Glomerular endothelial cell (primary cell): Measurements from ENCODE around the gene SAMD10. TPM values are rescaled to one million over a fixed set of nuclear protein-coding genes. Genes with fewer than 3 reads are reported as not detected.
"Not testable (repeated sequence)": the region's sequence is repeated elsewhere in the genome, so short reads cannot be mapped to it uniquely, and the experiment has no call there.

Experiments
- DNase-seq: peaks from one replicate; pipeline ENCODE4 v3.0.0-alpha.2; 2011; ENCODE audit warnings: low read depth, low spot score; ENCODE audit errors: extremely low read depth
- total RNA-seq: library from RNA; depleted of rRNA; stranded (reverse); fragments of >200 nt; gene quantifications from 2 replicates; pipeline ENCODE4 v1.2.3, GENCODE V29; 2015

Gene SAMD10
- total RNA-seq, 1 donor from 2014 or later = 8.3 TPM

GRCh38 chr20:63969838-63970713 is 9.4 kb downstream of the SAMD10 start, which contains the start of gene ZNF512B:
TSS of gene ZNF512B (minus strand) at chr20:63969930. CDS start at chr20:63967950, 1,980 bp downstream.
- no peak for DNase-seq

- DNase-seq = no peak
Measured at GRCh38 chr20:63968928-63969760, 10.3 kb downstream of the SAMD10 start.

GRCh38 chr20:63968136-63968927 is 11.1 kb downstream of the SAMD10 start:
- DNase-seq = no peak

GRCh38 chr20:63967330-63968135 is 11.9 kb downstream of the SAMD10 start:
- no peak for DNase-seq

GRCh38 chr20:63966944-63967322 is 12.5 kb downstream of the SAMD10 start:
- no peak for DNase-seq

GRCh38 chr20:63966172-63966943 is 13.1 kb downstream of the SAMD10 start:
- DNase-seq = no peak

- DNase-seq = no peak
Measured at GRCh38 chr20:63964412-63964811, 15.0 kb downstream of the SAMD10 start.

GRCh38 chr20:63963784-63964301 is 15.6 kb downstream of the SAMD10 start:
- DNase-seq = no peak

GRCh38 chr20:63963348-63963741 is 16.1 kb downstream of the SAMD10 start:
- no peak for DNase-seq

GRCh38 chr20:63962426-63963347 is 16.8 kb downstream of the SAMD10 start:
- no peak for DNase-seq

GRCh38 chr20:63961664-63962425 is 17.6 kb downstream of the SAMD10 start:
- no peak for DNase-seq

GRCh38 chr20:63960654-63961621 is 18.5 kb downstream of the SAMD10 start:
- DNase-seq = not testable (repeated sequence)

- DNase-seq = no peak
Measured at GRCh38 chr20:63959699-63960075, 19.8 kb downstream of the SAMD10 start.

GRCh38 chr20:63958964-63959698 is 20.3 kb downstream of the SAMD10 start:
- DNase-seq = no peak

- DNase-seq = no peak
Measured at GRCh38 chr20:63958471-63958870, 21.0 kb downstream of the SAMD10 start.
